Middle frontal gyrus (tissue), 1 donor: ENCODE results near the gene SEMA3B.
"Not testable (repeated sequence)": the region's sequence is repeated elsewhere in the genome, so short reads cannot be mapped to it uniquely, and the experiment has no call there.

Experiments
- DNase-seq: peaks from one replicate; pipeline ENCODE4 v3.0.0-alpha.2; 2015; ENCODE audit warnings: low spot score; ENCODE audit errors: extremely low spot score

The SEMA3B gene

DNA sequence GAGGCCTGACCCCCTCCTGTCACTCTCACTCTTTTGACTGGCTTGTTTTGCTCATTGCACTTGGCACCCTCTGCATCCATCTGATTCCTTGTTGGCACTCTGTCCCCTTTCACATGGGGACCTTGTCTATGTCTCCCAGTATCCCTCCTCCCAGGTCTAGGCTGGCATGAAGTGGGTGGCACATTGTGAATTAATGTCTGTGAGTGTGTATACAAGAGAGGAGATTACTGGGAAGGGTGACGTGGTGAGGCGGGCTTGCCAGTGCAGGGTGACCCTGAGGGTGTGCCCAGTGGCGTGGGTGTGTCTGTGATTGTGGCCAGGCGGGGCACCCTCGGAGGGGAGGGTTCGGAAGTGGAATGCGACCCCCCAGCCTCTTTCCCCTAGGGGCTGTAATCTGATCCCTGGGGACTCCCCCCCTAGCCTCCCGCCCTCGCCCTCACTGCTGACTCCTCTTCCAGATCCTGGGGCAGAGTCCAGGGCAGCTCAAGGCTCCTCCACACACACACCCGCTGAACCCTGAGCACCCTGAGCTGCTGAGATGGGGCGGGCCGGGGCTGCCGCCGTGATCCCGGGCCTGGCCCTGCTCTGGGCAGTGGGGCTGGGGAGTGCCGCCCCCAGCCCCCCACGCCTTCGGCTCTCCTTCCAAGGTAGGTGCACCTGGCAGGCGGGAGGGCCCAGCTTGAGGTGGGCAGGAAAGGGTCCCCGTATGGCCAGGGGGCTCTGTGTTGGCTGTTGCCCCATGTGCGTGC is at the start of gene SEMA3B:
Gene SEMA3B (plus strand): TSS at position 445 of the 749 bp plus-strand sequence. CDS start 94 bp downstream, at position 539.
- DNase-seq: no peak

DNA sequence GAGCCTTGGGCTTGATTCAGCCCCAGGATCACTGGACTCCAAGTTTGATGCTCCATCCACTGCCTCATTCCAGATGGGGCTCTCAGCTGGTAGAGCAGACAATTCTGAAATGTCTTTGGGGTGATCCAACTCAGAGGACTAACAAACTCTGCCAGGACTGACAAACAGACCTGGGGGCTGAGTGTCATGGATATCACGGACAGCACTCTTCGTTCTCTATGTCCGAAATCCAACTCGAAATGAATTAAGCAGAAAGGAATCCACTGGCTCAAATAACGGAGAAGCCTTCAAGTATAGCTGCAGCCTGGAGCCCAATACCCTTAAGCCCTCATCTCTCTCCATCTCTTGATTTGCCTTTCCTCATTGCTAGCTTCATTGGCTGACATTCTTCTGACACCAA is 49.7 kb upstream of the SEMA3B start:
- no peak for DNase-seq

DNA sequence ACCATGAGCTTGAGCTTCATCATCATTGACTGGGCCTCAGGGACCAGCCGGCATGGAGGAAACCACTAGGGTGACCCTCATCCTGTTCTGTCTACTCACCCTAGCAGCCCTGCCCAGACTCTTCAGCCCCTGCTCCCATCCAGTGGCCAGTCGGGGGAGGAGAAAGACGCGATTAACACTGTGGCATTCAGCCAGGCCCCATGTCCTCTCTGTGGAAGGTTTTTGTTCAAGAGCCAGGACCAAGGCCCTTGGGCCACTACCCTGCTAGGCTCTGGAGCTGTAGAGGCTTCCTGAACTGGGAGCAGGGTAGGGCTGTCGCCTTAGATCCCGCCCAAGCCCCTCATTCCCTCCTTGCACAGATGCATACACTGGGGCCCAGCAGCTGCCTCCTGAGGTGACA is 48.8 kb upstream of the SEMA3B start:
- no peak for DNase-seq

DNA sequence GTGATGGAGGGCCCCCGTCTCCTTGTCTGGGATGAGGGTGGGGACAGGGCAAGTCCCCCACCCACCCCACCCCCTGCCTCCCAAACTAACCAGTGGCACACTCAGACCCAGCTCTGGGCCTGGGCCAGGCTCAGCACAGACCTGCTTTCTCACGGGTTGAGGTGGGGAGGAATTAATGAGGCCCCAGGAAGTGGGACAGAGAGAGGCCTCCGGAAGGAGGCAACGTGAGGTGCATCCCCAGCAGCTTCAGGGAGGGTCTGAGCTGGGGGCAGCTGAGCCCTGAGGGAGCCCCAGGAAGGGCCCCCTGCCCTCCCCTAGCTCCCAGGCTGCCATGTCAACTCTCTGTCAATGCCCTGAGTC is 47.9 kb upstream of the SEMA3B start:
- DNase-seq: no peak

DNA sequence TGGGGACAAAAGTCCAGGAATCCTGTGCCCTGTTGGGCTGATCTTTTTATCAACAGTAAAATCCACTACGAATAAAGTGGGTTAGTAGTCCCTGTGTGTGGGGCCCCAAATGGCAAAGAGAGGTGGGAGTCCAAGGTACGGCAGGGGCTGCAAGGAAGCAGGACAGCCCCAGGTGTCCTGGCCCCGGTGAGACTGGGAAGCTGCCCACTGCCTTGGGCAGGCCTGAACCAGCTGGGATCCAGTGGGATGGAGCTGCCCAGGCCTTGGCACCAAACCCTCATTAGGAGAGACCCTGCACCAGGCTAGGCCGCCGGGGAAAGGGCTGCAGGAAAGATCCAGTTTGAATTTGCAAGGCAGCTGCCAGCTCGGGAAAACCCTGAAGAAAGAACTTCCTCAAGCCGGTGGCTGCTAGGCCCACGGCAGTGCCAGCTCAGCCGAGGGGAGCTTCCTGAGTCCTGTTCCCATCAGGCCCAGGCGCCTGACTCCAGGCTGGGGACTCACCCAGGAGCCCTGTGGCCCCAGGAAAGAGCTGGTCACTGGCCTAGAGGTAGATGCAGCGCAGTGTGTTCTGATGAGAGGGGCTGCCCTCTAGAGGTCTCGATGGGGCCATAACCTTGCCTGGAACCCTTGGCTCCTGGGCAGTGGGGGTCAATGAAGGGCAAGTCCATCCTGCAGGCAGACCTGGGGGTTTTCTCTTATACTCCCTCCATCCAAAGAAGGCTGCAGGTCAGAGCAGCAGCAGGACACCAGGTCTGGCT is 47.4 kb upstream of the SEMA3B start:
- DNase-seq: no peak

DNA sequence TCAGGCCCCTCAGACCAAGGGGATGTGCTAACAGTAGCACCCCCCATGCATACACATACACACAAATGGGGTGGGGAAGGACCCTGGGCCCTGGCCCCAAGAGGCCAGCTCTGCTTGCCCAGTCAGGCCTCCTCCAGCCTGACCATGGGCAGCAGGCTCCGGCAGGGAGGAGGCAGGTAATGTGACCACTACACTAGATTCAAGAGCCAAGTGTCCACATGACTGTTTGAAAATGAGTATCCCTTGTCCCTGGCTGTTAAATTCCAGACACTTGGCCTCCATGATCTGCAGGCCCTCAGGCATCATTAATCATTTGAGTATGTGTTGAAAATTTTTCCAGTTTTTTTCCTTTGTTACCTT is 46.8 kb upstream of the SEMA3B start:
- no peak for DNase-seq

DNA sequence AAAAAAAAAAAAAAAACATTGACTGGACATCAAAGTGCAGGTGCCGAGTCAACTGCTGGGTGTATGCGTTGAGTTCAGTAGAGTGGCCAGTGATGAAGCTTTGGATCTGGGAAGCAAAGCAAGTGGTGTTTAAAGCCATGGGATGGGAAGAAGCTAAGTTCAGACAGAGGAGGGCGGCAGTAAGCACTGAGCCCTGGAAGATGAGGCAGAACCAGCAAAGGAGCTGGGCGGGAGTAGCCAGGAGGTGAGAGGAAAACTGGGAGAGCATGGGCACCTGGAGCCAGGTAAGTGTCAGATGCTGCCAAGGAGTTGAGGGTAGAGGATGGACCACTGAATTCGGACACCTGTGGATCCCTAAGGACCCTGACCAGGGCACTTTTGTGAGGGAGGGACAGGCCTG is 44.3 kb upstream of the SEMA3B start:
- DNase-seq: no peak

DNA sequence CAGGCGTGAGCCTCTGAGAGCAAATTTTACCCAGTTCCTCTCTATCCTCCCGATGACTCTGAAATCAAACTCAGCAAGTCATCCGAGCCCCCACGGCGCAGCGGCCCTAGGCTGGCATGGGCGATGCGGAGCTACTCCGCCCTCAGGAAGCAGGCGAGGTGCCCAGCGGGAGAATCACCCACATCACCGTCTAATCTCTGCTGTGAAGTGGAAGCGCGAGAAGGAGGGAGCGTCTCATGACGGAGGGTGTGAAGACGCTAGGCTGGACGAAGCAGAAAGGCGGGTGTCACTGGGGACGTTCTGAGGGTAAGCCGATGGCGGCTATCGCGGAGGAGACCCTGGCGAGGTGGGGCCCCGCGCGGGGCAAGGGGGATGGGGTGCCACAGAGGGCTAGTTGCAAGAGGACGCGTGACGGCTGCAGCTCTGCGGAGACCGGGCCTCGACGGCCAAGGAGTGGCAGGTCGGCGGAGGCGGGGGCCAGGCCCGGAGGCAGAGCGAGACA is 42.0 kb upstream of the SEMA3B start:
- no peak for DNase-seq

DNA sequence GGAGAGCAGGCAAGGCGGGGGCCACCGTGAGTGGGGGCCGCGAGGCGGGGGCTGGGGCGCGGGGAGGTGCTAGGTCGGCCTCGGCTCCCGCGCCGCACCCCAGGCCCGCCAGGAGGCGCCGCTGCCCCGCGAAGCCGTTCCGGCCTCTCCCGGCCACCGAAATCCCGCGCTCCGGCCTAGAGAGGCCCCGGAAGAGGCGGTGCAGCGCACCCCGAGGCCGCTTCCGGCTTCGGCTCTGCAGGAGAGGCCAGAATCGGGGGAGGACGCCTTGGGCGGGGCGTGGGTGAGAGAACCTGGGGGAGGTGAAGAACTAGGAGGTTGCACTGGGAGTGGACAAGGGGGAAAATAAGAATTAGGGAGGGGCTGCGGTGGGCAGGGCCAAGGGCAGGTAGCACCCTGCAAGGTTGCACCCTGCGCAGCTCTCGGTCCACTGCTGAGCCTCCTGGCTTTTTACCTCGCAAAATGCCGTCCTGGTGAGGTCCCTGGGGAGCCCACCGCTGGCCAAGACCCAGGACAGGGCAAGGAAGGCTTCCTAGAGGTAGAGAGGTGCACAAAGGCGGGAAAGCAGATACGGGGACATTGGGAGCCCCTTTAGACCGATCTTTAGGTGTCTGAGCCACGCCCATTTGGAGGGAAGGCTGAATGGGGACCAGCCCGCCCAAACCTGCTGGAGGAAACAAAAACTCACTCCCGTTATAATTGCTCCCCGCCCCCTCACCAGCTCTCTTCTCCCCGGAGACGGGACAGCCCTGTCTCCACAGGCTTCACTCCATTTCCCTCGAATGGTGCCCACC is 41.4 kb upstream of the SEMA3B start:
- DNase-seq: peak; percentile 86

DNA sequence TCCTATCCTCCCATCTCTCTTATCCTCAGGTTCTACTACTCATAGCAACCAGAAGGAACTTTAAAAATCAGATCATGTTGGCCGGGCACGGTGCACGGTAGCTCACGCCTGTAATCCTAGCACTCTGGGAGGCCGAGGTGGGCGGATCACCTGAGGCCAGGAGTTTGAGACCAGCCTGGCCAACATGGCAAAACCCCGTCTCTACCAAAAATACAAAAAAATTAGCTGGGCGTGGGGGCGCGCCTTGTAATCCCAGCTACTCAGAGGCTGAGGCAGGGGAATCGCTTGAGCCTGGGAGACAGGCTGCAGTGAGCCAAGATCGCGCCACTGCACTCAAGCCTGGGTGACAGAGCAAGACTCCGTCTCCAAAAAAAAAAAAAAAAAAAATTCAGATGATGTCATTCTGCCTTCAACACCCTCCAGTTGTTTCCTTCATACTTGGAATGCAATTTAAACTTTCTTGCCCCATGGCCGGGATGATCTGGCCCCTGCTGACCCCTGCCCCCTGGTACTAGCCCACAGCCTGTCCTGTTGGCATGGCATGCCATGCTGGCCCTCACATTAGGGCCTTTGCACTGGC is 40.7 kb upstream of the SEMA3B start:
- DNase-seq: not testable (repeated sequence)

DNA sequence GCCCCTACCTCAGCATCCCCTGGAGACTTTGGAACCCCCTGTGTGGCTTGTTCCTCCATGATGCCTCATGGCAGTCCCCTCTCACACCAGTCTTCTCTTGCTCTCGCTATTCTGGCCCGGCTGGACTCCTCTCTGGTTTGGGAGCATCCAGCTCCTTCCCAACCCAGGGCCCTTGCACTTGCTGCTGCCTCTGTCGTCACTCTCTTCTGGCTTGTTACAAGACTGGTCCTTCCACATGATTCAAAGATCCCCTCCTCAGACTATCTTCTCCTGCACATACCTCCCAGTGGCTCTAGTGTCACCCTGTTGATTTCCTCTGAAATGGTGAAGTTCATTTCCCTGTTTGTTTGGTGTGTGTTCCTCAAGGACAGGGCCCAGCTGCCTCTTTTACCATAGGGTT is 39.5 kb upstream of the SEMA3B start:
- DNase-seq: no peak

DNA sequence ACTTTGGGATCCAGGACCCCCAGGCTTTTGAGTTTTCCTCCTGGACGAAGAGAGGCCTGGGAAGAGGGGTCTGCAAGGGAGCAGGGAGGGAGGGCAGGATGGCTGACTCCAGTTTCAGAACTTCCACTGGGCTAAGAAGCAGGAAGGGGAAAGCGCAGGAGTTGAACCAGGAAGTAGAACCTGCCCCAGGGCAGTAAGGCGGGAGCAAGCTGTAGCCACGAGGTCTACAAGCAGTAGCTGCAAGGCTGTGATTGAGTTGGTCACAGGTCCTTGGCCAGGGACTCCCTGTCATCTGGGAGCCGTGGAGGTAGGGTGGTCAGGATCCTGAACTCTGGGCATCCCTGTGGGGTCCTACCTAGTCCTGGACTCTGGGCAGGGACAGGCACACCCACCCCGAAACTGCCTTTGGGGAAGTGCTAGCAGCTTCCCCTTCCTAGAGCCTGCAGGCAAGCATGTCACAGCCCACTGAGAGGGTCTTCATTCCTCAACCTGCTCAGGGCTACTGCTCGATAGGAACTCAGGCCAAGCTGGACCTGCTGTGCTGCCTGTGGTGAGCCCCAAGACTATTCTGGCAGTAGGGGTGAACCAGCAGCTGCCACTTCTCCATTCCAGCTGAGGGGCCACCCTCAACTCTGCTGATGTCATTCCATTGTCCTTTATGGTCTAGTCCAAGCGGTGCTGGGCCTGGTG is 38.7 kb upstream of the SEMA3B start:
- no peak for DNase-seq

DNA sequence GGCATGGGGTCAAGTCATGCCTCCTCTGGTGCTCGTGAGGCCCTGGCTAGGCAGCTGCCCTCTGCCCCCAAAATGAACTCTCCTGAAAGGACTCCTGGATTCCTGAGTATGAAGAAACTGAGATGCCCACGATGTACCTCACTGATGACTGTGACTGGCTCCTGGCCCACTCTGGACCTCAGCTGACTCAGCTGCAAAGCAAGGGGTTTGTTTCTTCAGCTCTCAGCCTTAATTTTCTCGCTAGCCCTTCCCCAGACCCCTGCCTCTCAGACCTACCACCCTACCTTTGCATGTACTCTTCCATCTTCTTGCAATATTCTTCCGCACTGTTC is 38.2 kb upstream of the SEMA3B start:
- no peak for DNase-seq

DNA sequence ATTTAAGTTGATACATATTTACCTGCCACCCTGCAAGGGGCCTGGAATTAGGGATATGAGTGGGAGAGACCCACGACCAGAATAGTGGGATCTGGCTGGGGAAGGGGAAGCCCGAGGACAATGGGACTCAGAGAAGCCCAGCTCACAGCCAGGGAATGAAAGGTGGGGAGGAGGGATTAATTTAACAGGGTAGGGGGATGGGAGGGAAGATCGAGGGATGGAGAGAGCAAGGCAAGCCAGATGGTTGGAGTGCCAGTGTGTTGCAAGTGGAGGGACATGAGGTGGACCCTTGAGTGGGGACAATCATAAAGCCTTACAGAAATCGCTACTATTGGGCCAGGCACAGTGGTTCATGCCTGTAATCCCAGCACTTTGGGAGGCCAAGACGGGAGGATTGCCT is 37.4 kb upstream of the SEMA3B start:
- DNase-seq: no peak

DNA sequence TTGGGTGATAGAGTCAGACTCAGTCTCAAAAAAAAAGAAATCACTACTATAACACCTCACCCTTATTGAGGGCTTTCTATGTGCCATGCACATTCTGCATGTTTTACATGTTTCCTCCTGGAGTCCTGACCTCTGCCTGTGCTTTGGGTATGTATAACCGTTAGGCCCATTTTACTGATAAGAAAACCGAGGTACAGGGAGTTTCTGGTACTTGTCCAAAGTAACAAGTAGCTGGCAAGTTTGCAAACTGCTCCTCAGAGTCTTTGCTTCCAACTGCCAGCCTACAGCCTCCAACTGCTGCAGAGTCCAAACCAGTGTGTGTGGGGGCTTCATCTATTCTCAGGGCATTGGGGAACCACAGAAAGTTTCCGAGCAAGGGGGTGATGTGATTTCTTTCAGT is 36.6 kb upstream of the SEMA3B start:
- no peak for DNase-seq

DNA sequence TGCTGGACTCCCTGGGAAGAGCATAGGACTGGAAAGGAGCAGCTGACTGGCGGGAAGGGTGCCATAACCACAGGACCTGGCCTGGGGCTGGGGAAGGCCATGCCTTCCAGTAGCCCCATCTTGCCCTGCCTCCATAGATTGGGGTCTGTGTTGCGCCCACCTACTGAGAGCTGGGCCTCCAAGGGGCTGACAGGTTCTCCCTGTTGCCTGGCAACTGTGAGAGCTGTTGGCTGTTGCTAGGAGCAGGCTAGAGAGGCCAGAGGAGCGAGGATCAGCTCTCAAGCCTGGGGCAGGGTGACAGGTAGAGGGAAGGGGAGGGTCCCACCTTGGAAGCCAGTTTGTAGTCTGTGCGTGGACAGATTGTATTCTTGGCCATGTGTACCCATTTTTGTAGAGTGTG is 35.8 kb upstream of the SEMA3B start:
- DNase-seq: no peak

DNA sequence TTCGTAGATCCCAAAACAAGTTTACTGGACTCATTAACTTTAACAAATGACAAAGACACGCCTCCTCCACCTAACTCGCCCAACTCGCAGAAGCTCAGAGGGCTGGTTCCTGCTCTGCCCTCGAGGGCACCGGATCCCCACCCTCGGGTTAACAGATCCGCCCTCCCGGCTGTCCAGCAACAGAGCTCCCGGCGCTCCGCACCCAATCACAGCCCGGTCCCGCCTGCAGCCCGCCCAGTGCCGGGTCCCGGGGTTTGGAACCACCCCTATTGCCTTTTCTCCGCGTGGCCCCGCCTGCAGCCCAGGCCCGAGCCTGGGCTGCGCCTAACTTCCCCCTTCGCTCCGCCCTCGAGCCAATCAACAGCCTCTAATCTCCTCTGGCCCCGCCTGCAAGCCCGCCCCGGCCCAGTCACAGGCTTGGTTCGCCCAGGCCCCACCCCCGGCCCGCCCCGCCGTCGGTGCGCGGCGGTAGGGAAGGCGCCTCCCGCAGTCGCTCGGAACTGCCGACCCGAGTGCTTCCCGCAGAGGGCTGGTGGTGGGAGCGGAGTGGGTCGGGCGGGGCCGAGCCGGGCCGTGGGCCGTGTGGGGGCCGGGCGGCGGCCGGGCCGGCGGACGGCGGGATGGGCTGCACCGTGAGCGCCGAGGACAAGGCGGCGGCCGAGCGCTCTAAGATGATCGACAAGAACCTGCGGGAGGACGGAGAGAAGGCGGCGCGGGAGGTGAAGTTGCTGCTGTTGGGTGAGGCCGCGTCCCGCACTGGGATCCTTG is 33.0 kb upstream of the SEMA3B start, which contains the start of gene GNAI2:
Gene GNAI2 (plus strand): TSS at position 489 of the 768 bp plus-strand sequence. CDS start 132 bp downstream, at position 621.
- DNase-seq: peak; percentile 98

DNA sequence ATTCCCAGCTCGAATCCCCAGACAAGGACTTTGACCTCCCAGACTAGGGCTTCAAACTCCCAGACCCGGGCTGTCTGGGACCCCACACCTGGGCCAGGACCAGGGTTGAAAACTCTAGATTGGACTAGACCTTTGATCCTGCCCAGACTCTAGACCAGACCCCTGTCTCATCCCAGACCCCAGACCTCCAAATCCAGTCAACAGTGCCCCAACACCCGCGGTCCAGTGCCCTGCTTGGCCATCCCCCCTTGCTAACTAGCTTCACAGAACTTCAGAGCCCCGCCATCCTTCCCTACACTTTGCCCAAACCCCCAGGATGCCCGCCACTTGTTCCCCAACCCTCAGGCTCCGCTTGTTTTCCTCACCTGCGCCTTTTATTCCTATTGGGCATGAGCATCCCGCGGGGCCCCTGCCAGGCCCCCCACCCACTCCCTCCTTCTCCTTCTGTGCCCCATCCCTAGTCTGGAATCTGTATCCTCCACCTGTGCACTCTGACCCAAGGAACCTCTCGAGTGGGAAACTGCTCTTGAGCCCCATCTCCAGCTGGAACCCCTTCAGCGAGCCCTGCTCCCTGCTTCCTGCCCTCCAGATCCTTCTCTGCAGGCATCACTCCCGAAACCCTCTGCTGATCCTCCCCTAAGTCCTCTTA is 32.3 kb upstream of the SEMA3B start:
- no peak for DNase-seq

DNA sequence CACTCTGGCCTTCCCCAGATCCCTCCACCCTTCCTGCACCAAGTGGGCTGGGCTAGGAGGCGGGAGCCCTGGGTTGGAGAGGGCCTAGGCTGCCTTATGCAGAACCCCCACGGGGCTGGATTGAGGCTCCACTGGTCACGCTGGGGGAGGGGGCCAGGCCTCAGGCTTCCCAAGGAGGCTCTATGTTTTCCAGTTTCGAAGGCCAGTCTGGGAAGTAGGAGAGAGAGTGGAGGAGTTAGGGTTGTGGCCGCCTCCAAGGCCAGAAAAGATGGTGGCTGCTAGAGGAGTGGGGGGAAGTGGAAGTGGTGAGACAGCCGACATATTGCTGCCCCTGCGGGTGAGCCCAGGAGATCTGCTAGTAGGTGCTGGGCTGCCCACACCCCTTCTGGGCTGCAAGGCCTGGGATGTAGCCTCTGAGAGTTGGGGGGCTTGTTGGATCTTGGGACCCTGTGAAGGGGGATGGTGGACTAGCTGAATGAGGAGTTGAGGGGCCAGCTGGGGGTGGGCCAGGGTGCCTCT is 31.8 kb upstream of the SEMA3B start:
- DNase-seq: no peak
